GM18517 (cell line): ENCODE results near the gene YDJC.
A peak's percentile ranks its signal among the peaks of the same experiment; 100 is the strongest.
"Not testable (repeated sequence)": the region's sequence is repeated elsewhere in the genome, so short reads cannot be mapped to it uniquely, and the experiment has no call there.

Source experiments
- ATAC-seq: cut with Tn5 transposase; IDR thresholded peaks from one replicate; pipeline ENCODE4 v1.9.1; 2021; ENCODE audit warnings: mild to moderate bottlenecking, moderate library complexity; ENCODE audit not compliant: unreplicated experiment

Gene YDJC, protein sequence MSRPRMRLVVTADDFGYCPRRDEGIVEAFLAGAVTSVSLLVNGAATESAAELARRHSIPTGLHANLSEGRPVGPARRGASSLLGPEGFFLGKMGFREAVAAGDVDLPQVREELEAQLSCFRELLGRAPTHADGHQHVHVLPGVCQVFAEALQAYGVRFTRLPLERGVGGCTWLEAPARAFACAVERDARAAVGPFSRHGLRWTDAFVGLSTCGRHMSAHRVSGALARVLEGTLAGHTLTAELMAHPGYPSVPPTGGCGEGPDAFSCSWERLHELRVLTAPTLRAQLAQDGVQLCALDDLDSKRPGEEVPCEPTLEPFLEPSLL

DNA sequence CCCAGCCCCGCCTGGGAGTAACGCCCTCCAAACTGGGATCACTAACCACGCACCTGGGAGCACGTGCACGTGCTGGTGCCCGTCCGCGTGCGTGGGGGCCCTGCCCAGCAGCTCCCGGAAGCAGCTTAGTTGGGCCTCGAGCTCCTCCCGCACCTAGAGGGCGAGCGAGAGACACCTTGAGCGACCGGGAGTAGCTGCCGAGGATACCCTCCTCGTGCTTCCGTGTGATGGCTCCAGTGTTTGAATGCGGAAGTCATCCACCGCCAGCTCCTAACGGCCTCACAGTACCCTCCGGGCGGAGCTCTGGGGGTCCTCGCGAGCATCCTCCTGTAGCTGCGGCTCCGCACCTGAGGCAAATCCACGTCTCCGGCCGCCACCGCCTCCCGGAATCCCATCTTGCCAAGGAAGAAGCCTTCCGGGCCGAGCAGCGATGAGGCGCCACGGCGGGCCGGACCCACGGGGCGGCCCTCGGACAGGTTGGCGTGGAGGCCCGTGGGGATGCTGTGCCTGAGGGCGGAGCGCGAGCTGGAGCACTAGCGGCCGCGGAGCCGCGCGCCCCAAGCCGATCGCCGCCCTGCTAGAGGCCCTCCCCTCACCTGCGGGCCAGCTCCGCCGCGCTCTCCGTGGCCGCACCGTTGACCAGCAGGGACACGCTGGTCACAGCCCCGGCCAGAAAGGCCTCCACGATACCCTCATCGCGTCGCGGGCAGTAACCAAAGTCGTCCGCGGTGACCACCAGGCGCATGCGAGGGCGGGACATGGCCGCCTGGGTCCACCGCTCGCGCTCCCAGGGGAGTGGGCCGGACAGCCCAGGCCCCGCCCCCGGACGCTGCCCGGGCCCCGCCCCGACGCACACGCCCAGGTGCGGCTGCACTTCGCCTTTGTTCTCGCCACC, at the start of gene YDJC:
YDJC (minus strand) TSS at position 768 of the 895 bp plus-strand sequence; CDS start at position 760, 8 bp downstream.
- peak; percentile 73 for ATAC-seq

DNA sequence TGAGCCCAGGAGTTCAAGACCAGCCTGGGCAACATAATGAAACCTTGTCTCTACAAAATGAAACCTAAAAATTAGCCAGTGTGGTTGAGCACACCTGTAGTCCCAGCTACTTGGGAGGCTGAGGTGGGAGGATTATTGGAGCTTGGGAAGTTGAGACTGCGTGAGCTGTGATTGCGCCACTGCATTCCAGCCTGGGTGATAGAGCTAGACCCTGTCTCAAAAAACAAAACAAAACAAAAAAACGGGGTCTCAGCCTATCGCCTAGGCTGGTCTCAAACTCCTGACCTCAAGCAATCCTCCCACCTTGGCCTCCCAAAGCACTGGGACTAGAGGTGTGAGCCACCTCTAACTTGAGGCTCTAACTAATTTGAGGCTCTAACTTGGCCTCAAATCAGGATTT, 49.6 kb upstream of the YDJC start:
- no peak for ATAC-seq

DNA sequence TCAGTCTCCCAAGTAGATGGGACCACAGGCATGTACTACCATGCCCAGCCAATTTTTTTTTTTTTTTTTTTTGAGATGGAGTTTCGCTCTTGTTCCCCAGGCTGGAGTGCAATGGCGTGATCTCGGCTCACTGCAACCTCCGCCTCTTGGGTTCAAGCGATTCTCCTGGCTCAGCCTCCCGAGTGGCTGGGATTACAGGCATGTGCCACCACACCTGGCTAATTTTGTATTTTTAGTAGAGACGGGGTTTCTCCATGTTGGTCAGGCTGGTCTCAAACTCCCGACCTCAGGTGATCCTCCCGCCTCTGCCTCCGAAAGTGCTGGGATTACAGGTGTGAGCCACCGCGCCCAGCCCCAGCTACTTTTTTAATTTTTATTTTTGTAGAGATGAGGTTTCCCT, 49.0 kb upstream of the YDJC start:
- not testable (repeated sequence) for ATAC-seq

DNA sequence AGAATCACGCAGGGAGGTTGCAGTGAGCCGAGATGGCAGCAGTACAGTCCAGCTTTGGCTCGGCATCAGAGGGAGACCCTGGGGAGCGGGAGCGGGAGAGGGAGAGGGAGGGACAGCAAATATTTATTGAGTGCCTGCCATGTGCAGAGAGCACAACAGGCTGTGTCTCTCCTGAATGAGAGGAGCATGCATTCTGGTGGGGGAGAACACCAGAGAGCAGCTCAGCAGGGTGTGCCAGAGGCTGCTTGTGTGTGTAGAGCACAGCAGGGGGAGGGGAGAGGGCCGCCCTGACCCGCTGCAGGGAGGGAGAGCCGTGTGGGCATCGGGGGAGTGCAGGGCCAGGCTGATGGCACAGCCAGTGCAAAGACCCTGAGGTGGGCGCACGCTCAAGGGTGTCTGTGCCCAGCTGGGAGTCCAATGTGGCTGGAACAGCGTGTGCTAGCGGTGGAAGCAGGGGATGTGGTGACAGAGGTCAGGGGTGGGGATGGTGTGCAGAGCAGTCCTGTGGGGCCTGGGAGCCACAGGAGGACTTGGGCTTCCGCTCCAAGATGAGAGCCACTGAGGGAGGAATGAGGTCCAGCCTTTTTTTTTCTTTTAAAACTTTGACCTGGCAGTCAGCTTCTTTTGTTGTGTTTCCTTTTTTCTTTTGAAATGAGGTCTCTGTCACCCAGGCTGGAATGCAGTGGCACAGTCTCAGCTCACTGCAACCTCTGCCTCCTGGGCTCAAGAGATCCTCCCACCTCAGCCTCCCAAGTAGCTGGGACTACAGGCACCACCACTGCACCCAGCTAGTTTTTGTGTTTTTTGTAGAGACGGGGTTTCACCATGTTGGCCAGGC, 48.0 kb upstream of the YDJC start:
- ATAC-seq, result no peak

DNA sequence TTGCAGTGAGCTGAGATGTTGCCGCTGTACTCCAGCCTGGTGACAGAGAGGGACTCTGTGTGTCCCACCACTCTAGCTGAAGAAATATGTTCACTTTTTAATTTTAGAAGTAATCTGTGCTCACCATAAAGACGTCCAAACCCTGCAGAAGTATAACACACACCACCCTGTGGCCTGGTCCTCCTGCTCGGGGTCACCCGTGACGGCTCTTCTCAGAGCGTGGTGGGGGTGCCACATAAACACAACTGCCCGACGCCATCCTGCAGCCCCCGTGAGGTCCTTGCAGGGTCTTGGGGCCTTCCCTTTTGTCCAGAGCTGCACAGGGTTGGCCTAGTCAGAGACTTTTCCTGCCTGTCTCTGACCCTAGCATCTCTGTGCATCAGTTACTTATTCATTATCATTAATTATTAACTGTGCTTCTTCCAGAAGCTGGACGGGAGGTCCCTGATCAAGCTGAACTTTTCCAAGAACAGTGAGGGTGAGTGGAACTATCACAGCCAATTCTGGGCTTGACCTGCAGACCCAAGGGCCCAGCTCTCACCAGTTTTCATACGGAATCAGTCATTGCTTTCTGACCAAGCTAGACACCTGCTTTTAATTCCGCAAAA, 44.9 kb upstream of the YDJC start:
- ATAC-seq, result no peak

DNA sequence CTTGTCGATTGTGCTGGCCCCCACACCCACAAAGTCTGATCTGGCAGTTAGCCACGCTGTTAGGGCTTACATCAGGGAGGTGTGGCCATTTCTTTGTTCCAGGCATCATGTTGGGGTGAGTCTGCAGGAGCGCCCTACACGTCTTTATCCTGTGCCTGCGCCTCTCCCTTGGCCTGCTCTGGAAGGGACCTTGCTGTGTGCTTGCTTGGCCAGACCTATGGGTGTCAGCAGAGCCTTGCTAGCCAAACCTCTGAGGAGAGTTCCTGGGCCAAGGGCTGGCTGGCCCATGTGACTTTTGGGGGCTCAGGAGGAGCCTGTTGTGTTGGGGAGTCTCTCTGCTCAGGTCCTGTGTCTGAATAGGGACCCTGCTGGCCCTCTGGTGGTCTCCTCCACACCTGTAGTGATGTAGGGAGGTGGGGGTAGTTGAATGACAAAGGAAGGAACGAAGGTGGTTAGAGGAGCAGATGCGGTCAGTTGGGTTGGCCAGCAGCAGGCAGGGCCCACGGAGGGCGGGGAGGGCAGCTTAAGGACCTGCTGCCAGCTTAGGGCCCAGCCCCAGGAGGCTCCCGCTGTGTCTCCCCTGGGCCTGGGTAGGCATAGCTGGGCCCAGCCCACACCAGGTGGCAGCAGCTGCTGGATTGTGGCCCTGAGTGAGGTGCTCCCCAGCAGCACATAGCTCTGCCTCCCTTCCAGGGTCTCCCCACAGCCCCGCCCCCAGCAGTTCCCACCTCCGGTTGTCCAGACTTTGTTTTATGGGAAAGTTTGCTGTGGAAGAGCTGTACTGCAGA, 43.9 kb upstream of the YDJC start:
- ATAC-seq, result no peak

DNA sequence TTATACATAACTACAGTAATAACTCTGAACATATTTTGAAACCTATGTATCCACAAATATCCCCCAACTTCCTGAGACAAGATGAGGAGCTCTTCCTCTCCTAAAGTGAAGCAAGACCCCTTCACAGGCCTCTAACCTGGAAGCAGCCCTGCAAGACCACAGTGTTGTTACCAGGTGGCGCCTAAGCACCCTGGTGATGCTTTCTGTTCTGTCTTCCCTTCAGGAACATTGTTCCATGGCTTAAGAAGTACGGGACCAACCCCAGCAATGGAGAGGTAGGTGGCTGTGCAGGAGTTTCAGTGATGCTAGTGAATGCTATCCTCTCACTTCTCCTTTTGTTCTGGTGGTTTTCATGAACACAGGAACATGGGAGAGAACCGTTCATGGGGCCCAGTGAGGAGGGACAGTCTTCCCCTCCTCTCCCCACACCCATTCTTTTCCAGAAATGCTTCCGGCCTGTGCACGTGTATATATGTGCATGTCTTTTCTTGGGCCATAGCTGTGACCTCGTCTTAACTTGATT, 42.3 kb upstream of the YDJC start:
- ATAC-seq, result no peak

DNA sequence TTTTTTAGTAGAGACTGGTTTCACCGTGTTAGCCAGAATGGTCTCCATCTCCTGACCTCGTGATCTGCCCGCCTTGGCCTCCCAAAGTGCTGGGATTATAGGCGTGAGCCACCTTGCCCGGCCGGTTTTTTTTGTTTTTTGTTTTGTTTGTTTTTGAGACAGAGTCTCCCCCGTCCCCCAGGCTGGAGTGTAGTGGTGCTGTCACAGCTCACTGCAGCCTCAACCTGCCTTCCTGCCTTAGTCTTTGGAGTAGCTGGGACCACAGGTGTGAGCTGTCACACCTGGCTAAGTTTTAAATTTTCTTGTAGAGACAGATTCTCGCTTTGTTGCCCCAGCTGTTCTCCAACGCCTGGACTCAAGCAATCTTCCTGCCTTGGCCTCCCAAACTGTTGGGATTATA, 39.2 kb upstream of the YDJC start:
- no peak for ATAC-seq

DNA sequence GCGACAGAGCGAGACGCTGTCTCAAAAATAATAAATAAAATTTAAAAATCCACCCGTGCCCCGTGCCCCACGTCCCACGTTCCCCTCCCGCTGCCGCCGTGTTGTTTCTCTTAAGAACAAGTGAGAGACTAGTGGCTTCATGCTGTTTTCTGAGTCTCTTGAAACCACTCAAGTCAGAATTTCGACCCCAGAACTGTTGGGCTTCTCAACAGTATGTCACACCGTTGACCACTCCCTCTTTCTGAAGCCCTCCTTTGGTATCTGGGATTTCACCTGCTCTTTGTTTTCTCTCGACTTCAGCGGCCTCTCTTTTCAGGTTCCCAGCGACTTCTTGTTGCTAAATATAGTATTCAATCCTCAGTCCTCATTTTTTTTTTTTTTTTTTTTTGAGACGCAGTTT, 37.0 kb upstream of the YDJC start:
- no peak for ATAC-seq

DNA sequence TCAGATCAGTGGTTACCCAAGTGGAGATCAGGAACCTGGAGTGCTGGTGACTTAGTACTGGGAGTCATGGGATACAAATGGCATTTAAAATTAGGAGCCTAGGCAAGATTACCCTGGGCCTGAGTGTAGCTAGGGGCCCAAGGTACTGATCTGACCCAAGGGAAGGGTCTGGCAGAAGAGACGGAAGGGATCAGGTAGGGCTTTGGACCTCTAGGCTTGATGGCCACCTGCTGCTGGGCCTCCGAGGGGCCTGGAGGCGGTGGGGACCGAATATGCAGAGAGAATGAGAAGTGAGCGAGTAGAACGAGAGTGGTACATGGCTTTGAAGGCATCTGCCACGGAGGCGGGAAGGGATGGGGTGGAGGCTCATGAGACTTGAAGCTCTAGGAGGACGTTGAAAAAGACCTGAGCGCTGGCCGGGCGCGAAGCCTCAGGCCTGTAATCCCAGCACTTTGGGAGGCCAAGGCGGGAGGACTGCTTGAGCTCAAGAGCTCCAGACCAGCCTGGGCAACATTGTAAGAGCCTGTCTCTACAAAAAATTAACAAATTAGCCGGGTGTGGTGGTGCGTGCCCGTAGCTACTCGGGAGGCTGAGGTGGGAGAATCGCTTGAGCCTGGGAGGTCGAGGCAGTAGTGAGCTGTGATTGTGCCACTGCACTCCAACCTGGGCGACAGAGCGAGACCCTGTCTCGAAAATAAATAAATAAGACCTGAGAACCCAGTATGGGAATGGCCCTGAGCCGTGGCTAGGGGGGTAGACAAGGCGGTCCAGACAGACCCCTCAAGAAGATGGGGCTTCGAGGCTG, 35.4 kb upstream of the YDJC start:
- no peak for ATAC-seq

DNA sequence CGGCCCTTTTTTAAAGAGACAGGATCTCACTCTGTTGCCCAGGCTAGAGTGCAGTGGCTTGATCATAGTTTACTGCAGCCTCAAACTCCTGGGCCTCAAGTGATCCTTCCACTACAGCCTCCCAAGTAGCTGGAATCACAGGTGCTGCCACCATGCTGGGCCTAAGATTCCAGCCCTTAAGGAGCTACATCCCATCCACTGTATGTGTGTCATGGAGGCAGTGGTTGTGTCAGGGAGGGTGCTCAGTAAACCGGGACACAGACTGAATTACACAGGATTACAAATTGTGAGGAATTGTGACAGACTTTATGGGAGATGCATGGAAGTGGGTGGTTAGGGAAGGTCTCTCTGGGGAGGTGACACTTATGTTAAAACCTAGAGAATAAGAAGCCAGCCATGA, 33.9 kb upstream of the YDJC start:
- no peak for ATAC-seq

DNA sequence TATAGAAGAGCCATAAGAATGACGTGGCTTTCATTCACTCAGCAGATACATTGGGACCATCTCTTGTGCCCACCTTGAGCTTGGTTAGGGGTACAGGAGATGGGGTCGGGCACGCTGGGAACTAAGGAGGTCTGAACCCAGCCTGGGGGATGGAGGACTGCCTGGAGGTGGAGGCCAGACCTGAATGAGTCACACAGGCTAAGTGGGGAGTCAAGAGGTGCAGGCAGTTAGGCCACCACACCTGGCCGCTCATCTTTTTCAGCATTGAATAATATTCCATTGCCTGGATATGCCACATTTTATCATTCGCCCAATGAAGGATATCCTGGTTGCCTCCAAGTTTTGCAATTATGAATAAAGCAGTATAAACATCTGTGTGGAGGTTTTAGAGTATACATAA, 32.2 kb upstream of the YDJC start:
- no peak for ATAC-seq

DNA sequence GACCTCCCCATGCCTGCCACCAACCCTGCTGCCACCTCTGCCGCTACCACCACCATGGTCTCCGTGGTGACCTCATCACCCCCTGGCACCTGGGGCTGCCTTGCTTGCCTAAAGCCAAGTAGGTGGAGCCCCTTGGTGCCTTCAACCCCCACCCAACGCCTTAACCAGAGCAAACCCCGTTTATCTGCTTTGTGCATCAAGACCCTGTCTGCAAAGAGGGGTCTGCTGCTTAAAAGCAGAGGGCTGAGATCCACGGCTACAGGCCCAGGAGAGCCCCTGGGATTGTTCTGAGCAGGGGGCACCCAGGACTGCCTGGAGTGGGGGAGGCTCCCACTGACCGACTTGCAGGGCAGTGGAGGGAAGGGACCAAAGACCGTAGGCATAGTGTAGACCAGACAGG, 31.1 kb upstream of the YDJC start:
- no peak for ATAC-seq

DNA sequence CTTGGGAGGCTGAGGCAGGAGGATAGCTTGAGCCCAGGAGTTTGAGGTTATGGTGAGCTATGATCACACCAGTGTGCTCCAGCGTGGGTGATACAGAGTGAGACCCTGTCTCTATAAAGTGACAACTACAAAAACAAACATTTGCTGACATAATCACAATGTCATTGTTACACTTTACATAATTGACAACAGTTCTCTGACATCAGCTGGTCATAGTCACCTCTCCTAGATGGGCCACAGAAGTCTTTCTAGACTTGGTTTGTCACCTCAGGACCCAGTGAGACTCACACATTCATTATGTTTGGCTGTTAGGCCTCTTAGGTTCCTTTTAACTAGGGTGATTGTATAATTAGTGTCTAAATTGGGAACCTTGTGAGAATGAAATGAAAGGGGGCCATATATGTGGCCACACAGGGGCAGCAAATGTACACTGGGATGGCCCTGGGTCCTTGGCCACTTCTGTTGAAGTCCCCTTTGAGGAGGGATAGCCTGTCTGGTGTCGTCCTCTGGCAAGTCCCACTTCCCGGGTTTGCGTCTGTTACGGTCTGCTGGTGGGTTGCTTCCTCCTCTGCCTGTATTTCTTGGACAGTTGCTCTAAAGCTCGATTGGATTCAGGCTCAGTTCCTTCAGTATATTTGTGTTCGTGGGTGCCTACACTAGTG, 30.2 kb upstream of the YDJC start:
- no peak for ATAC-seq

DNA sequence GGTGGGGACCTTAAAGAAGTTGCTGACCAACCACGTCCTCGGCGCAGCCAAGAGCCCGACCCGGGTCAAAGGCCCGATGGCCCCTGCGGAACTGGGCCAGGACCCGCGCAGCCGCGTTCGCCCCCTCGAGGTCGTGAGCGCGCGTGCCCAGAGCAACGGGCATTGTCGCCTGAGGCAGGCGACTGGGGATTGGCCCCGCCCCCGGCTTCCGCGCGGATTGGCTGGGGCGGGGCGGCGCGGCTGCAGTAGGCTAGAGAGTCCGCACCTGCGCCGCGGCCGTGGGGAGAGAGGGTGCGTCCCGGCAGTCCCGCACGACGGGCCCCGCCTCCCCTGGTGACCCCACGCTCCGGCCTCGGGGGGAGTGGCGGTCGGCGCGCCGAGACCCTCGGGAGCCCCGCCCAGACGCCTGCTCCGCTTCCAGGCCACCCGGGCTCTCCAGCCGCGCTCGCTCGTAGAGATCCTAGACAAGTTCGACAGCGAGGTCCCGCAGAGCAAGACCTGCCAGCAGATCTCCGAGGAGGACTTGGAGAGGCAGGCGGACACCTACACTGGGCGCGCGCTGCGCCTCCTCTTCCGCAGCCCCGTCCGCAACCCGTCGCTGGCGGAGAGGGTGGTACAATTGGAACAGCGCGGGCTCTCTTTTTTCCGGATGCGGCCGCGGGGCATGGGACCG, 27.7 kb upstream of the YDJC start:
- peak; percentile 58 for ATAC-seq

DNA sequence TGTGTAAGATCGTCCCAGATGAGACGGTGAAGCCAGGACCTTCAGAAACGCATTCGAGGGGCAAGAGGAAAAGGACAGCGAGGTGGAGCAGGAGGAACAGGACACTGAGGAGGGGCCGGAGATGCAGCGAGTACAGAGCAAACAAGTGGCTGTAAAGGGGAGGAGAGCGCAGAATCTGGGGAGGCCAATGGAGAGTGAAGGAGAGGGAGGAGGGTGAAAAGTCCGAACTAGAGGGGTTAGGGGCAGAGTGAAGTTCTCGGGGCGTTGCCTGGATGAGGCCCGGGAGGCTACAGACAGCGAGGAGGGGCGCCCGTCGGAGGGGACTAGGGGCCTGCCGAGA, 27.2 kb upstream of the YDJC start:
- ATAC-seq, result no peak

DNA sequence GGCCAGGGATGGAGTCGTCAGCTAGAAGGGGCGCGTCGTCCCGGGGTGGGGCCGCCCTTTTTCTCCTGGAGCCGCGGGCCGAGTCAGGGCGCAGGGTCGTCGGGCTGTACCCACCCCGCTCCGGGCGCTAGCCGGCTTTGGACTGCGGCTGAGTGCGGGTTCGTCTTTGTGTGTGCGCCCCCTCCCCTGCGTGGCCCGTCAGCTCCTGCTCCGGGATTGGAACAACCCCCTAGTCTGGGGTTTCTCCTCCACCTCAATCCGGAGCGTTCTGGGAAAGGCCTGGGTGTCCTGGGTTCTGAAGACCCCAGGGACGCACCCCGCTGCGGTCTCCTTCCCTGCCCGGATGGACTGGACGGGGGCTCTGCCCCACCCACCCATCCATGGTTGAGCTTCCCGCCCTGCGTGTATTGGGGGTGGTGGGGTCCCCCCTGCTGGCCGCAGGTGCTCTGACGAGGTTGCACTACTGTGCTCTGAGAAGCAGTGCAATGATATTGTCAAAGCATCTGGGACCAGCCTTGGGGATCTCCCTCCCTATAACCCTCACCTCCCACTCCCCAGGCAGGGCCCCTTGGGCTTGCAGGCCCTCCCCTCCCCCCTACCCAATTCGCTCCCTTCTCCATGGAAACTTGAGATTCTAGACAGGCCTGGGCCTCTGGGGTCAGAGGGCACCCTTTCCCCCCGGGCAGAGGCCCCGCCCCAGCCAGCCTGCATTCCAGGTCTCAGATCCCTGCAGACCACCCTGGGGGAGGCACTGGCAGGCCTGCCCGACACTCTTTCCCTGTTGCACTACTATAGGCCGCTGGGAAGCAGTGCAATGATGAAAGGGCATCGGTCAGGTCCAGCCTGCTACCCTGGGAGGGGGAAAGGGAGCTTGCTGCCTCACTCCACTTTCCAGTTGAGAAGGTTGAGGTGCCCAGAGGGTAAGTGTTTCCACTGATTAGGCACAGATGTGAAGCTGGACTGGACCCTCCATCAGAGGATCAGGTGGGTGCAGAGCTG, 23.0 kb upstream of the YDJC start:
- no peak for ATAC-seq
